Smooth muscle cell (in vitro differentiated cells): Measurements from ENCODE around the gene RAPGEF1. TPM values are rescaled to one million over a fixed set of nuclear protein-coding genes. Genes with fewer than 3 reads are reported as not detected.
A peak's percentile ranks its signal among the peaks of the same experiment; 100 is the strongest.

Source experiments
- DNase-seq: peaks from one replicate; lab custom pipeline; 2025; ENCODE audit not compliant: unreplicated experiment; lab: John Stamatoyannopoulos, UW
- H2AFZ ChIP-seq: fragments of 200-600 bp; sonication (generic); 2 replicates; pipeline ENCODE4 v1.6.0; 2016; ENCODE audit warnings: antibody characterized with exemption, low read depth, mild to moderate bottlenecking
- H3F3A ChIP-seq: fragments of 200-600 bp; sonication (generic); 2 replicates; pipeline ENCODE4 v1.6.0; 2017; ENCODE audit warnings: antibody characterized with exemption, low read depth
- H3K27ac ChIP-seq: fragments of 200-600 bp; sonication (generic); 2 replicates; pipeline ENCODE4 v1.5.1; 2016; ENCODE audit warnings: low read depth, mild to moderate bottlenecking
- H3K27me3 ChIP-seq: fragments of 200-600 bp; sonication (generic); 2 replicates; pipeline ENCODE4 v1.6.1; 2016; ENCODE audit warnings: low read depth, mild to moderate bottlenecking
- H3K36me3 ChIP-seq: fragments of 200-600 bp; sonication (generic); 2 replicates; pipeline ENCODE4 v1.5.1; 2016; ENCODE audit warnings: low read depth
- H3K4me1 ChIP-seq: fragments of 200-600 bp; sonication (generic); 2 replicates; pipeline ENCODE4 v1.5.1; 2016; ENCODE audit warnings: low read depth
- H3K4me2 ChIP-seq: fragments of 200-600 bp; sonication (generic); 2 replicates; pipeline ENCODE4 v1.6.0; 2016; ENCODE audit warnings: mild to moderate bottlenecking
- H3K4me3 ChIP-seq: fragments of 200-600 bp; sonication (generic); 2 replicates; pipeline ENCODE4 v1.5.1; 2016; ENCODE audit warnings: mild to moderate bottlenecking
- H3K79me2 ChIP-seq: fragments of 200-600 bp; sonication (generic); 2 replicates; pipeline ENCODE4 v1.6.0; 2016; ENCODE audit warnings: low read depth, mild to moderate bottlenecking
- H3K9ac ChIP-seq: fragments of 200-600 bp; sonication (generic); 2 replicates; pipeline ENCODE4 v1.6.0; 2016; ENCODE audit warnings: low read depth
- H3K9me3 ChIP-seq: fragments of 200-600 bp; sonication (generic); replicated peaks from 2 replicates; pipeline ENCODE4 v1.5.1; 2016; ENCODE audit warnings: low read depth
- H4K20me1 ChIP-seq: fragments of 200-600 bp; sonication (generic); 2 replicates; pipeline ENCODE4 v1.6.0; 2016; ENCODE audit warnings: low read depth
- CTCF ChIP-seq: fragments of 200-600 bp; sonication (generic); IDR thresholded peaks from 2 replicates; pipeline ENCODE4 v1.5.1; 2017; ENCODE audit warnings: borderline replicate concordance, mild to moderate bottlenecking, antibody characterized with exemption; ENCODE audit not compliant: insufficient read depth, poor library complexity, severe bottlenecking
- WGBS: methylation state at CpG from one replicate; pipeline ENCODE4 v1.1.7; 2016; ENCODE audit warnings: low lambda C conversion rate; 5-methylcytosine and 5-hydroxymethylcytosine counted together
- polyA plus RNA-seq: library from polyadenylated mRNA; unstranded; fragments of >200 nt; fragmentation: Nextera tagmentation; extraction: Ambion mirVana; gene quantifications from 2 replicates; pipeline ENCODE4 v1.2.1, GENCODE V29; 2016
- total RNA-seq: library from RNA; depleted of rRNA; stranded (reverse); fragments of >200 nt; gene quantifications from 2 replicates; pipeline ENCODE4 v1.2.3, GENCODE V29; 2014

RAPGEF1 gene
- total and polyA plus RNA-seq, 2 experiments from 2014 or later, result 16.4 to 17.8 TPM

- Histone ChIP-seq H3K27ac (peak overlapping the region; percentile 67), H3K9ac (no peak overlapping the region)
- no peak for DNase-seq
Measured at GRCh38 chr9:131727184-131727759, 12.6 kb downstream of the RAPGEF1 start.

GRCh38 chr9:131724683-131725082 lies 15.2 kb downstream of the RAPGEF1 start:
- peaks cover 51% of the 10 kb centered on the region for H3K79me2 ChIP-seq
- WGBS, result 93% methylated on average over 2 of the region's 2 CpGs
- H3K27ac ChIP-seq, result no peak overlapping the region

More at GRCh38 chr9:131727184-131727759, 12.6 kb downstream of the RAPGEF1 start:
- Histone ChIP-seq H3K4me2 (peak overlapping the region; percentile 77), H3K4me3 (no peak overlapping the region), H4K20me1 (peaks cover 82% of the 10 kb centered on the region), H3F3A (peaks cover 18% of the 10 kb centered on the region), H2AFZ (no peak overlapping the region), H3K9me3 (no peaks in the 10 kb centered on the region), H3K4me1 (peaks cover 27% of the 10 kb centered on the region), H3K36me3 (no peaks in the 10 kb centered on the region), H3K27me3 (no peaks in the 10 kb centered on the region), H3K79me2 (peaks cover 48% of the 10 kb centered on the region)
- TF ChIP-seq CTCF, result no peak
- 44% methylated on average over 7 of the region's 7 CpGs for WGBS

GRCh38 chr9:131723632-131724031 lies 16.2 kb downstream of the RAPGEF1 start:
- Histone ChIP-seq H3K4me2 (no peak overlapping the region), H3K9me3 (no peaks in the 10 kb centered on the region), H2AFZ (no peak overlapping the region), H3K79me2 (peaks cover 51% of the 10 kb centered on the region), H3K4me3 (no peak overlapping the region), H3K36me3 (no peaks in the 10 kb centered on the region), H3K4me1 (peaks cover 13% of the 10 kb centered on the region), H4K20me1 (peaks cover 81% of the 10 kb centered on the region), H3K27ac (no peak overlapping the region), H3F3A (peaks cover 16% of the 10 kb centered on the region), H3K27me3 (no peaks in the 10 kb centered on the region), H3K9ac (no peak overlapping the region)
- no peak for DNase-seq
- WGBS, result 94% methylated on average over 5 of the region's 5 CpGs
- no peak for TF ChIP-seq CTCF

More at GRCh38 chr9:131724683-131725082, 15.2 kb downstream of the RAPGEF1 start:
- Histone ChIP-seq H3K36me3 (no peaks in the 10 kb centered on the region), H2AFZ (no peak overlapping the region), H3K4me1 (peaks cover 15% of the 10 kb centered on the region), H3F3A (peaks cover 18% of the 10 kb centered on the region), H3K4me2 (no peak overlapping the region), H3K27me3 (no peaks in the 10 kb centered on the region), H3K4me3 (no peak overlapping the region), H4K20me1 (peaks cover 81% of the 10 kb centered on the region), H3K9me3 (no peaks in the 10 kb centered on the region), H3K9ac (no peak overlapping the region)
- no peak for DNase-seq
- TF ChIP-seq CTCF, result no peak

GRCh38 chr9:131722255-131722654 lies 17.6 kb downstream of the RAPGEF1 start:
- no peak overlapping the region for H3K4me2 ChIP-seq
- peaks cover 2% of the 10 kb centered on the region for H3F3A ChIP-seq
- H3K4me1 ChIP-seq, result no peaks in the 10 kb centered on the region
- no peaks in the 10 kb centered on the region for H3K9me3 ChIP-seq
- H3K4me3 ChIP-seq, result no peak overlapping the region
- H3K79me2 ChIP-seq, result peaks cover 62% of the 10 kb centered on the region
- no peak overlapping the region for H3K9ac ChIP-seq
- no peaks in the 10 kb centered on the region for H3K36me3 ChIP-seq
- 68% methylated on average over 8 of the region's 8 CpGs for WGBS
- no peak overlapping the region for H2AFZ ChIP-seq
- H4K20me1 ChIP-seq, result peaks cover 70% of the 10 kb centered on the region
- no peaks in the 10 kb centered on the region for H3K27me3 ChIP-seq
- no peak for TF ChIP-seq CTCF
- no peak overlapping the region for H3K27ac ChIP-seq
- no peak for DNase-seq
